ENCODE results near the gene LRCH1. TPM values are rescaled to one million over a fixed set of nuclear protein-coding genes. Genes with fewer than 3 reads are reported as not detected.
A peak's percentile ranks its signal among the peaks of the same experiment; 100 is the strongest.

Gene LRCH1
- total and polyA plus RNA-seq, 2 experiments from 2014 or later, result 3.9 to 9.2 TPM

DNA sequence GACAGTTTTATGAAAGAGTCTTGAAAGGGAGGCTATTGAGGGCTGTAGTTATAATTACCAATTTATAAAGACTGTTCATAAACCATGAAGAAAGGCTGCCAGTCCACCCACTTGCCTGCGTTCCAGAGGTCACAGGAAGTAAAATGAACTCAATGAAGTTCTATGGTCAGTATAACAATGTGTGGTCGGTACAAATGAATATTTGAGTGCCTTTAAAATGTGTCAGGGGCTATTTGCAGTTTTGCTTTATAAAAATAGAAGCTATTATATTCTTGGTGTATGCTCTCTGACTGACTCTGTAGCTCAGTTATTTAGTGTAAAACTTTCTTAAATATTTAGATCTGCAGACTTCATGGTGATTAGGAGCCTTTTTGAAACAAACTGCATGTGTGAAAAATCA, 197.0 kb downstream of the LRCH1 start (continued):
- TF ChIP-seq, protein P1, sequence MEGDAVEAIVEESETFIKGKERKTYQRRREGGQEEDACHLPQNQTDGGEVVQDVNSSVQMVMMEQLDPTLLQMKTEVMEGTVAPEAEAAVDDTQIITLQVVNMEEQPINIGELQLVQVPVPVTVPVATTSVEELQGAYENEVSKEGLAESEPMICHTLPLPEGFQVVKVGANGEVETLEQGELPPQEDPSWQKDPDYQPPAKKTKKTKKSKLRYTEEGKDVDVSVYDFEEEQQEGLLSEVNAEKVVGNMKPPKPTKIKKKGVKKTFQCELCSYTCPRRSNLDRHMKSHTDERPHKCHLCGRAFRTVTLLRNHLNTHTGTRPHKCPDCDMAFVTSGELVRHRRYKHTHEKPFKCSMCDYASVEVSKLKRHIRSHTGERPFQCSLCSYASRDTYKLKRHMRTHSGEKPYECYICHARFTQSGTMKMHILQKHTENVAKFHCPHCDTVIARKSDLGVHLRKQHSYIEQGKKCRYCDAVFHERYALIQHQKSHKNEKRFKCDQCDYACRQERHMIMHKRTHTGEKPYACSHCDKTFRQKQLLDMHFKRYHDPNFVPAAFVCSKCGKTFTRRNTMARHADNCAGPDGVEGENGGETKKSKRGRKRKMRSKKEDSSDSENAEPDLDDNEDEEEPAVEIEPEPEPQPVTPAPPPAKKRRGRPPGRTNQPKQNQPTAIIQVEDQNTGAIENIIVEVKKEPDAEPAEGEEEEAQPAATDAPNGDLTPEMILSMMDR (conservative IDR thresholded peaks at IDR 0.05; ENCODE audit: low read depth in 2 of 2), result no peak

DNA sequence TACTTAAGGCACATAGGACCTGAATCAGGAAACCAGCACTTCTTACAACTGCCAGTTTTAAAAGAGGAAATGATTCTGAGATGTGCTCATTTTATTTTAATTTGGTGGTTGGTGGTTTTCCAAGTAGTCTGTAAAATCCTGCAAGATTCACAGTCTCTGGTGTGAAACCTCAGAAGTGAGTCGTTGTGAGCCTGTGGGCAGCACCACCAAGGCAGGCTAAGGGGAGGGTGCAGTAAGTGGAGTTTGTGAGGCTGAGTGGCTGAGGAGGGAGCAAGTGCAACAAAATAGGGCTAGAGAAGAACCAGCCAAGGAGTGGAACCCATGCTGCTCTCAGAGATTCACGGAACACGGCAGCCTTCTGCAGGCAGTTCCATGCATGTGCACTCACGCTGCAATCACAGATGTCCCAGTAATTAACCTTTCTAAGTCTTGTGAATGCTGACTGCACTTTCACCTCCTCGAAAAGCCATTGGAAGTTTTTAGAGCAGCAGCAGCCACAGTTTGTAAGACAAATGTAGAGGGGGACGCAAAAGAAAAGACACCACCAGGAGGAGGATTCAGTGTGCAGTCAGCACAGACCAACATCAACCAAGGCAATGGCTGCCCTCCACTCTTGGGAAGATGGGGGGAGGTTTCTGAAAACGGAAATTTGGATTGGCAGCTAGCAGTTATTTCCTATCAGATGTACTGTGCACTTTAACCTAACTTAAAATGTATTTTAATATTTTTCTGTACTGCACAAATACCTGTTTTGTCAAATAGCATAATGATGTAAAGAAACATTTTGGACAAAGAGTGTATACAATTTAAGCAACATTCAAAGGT, 199.1 kb downstream of the LRCH1 start:
- ATAC-seq, result peak; percentile 46; the same call in 2 of the 3 replicates
- no peak overlapping the region for H3K27ac Mint-ChIP-seq

DNA sequence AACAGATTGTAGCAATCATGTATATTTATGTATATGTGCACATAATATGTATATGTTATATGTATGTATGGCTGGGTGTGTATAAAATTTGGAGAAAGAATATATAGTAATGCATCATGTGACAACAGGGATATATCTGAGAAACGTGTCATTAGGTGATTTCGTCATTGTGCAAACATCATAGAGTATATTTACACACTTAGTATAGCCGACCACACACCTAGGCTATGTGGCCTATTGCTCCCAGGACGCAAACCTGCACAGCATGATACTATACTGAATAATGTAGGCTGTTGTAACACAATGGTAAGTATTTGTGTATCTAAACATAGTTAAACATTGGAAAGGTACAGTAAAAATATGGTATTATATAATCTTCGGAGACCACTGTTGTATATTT, 200.2 kb downstream of the LRCH1 start:
- no peaks in the 10 kb centered on the region for H3K27me3 ChIP-seq (ENCODE audit: insufficient read depth)
- no peak overlapping the region for H3K4me2 ChIP-seq
- no peaks in the 10 kb centered on the region for H3K4me1 ChIP-seq (ENCODE audit: insufficient read depth)
- H3K79me2 ChIP-seq (replicated peaks; ENCODE audit: insufficient read depth), result no peaks in the 10 kb centered on the region
- no peaks in the 10 kb centered on the region for H3F3A ChIP-seq (replicated peaks; ENCODE audit: low read depth)
- H3K4me3 Mint-ChIP-seq, result no peak overlapping the region
- TF ChIP-seq, protein P1 (conservative IDR thresholded peaks at IDR 0.05; ENCODE audit: low read depth in 2 of 2), result no peak
- TF ChIP-seq CREB1 (CRISPR knock-in tag; IDR thresholded peaks at IDR 0.05; ENCODE audit: low read depth), result no peak
- no peak for TF ChIP-seq ZNF114 (CRISPR knock-in tag; IDR thresholded peaks at IDR 0.05)
- ATAC-seq (no peak), DNase-seq (ENCODE audit: low spot score) (no peak)
- no peaks in the 10 kb centered on the region for H3K9me2 ChIP-seq (ENCODE audit: insufficient read depth)
- H3K27me3 Mint-ChIP-seq (ENCODE audit: insufficient read depth, low read depth, poor library complexity), result peaks cover 1% of the 10 kb centered on the region
- H3K36me3 Mint-ChIP-seq (ENCODE audit: low read depth), result peaks cover 4% of the 10 kb centered on the region; the same call in 2 of the 3 replicates
- H3K4me3 ChIP-seq, result no peak overlapping the region
- H3K27ac ChIP-seq (ENCODE audit: low read depth), result no peak overlapping the region
- no peaks in the 10 kb centered on the region for H4K20me1 ChIP-seq (replicated peaks; ENCODE audit: insufficient read depth)
- H3K9me3 Mint-ChIP-seq, result no peaks in the 10 kb centered on the region
- no peak overlapping the region for H3K27ac Mint-ChIP-seq
- H3K4me1 Mint-ChIP-seq, result peaks cover 11% of the 10 kb centered on the region; the same call in 2 of the 3 replicates
- no peaks in the 10 kb centered on the region; the same call in 1 of the 2 replicates for H3K36me3 ChIP-seq (ENCODE audit: insufficient read depth)
- no peak overlapping the region for H2AFZ ChIP-seq

More for the DNA sequence above, 199.1 kb downstream of the LRCH1 start:
- Histone ChIP-seq H3K4me2 (no peak overlapping the region), H2AFZ (no peak overlapping the region), H3K9me2 (ENCODE audit: insufficient read depth) (no peaks in the 10 kb centered on the region), H3K36me3 (ENCODE audit: insufficient read depth) (no peaks in the 10 kb centered on the region; the same call in 1 of the 2 replicates), H3K79me2 (replicated peaks; ENCODE audit: insufficient read depth) (no peaks in the 10 kb centered on the region), H3K4me3 (no peak overlapping the region), H4K20me1 (replicated peaks; ENCODE audit: insufficient read depth) (no peaks in the 10 kb centered on the region), H3F3A (replicated peaks; ENCODE audit: low read depth) (no peaks in the 10 kb centered on the region), H3K27me3 (ENCODE audit: insufficient read depth) (no peaks in the 10 kb centered on the region), H3K4me1 (ENCODE audit: insufficient read depth) (no peaks in the 10 kb centered on the region), H3K27ac (ENCODE audit: low read depth) (no peak overlapping the region)
- peak; percentile 13 for DNase-seq (ENCODE audit: low spot score)
- no peaks in the 10 kb centered on the region for H3K27me3 Mint-ChIP-seq (ENCODE audit: insufficient read depth, low read depth, poor library complexity)
- H3K4me3 Mint-ChIP-seq, result no peak overlapping the region
- peaks cover 9% of the 10 kb centered on the region for H3K4me1 Mint-ChIP-seq
- H3K9me3 Mint-ChIP-seq, result no peaks in the 10 kb centered on the region
- TF ChIP-seq CREB1 (CRISPR knock-in tag; IDR thresholded peaks at IDR 0.05; ENCODE audit: low read depth), result no peak
- TF ChIP-seq, protein P1 (conservative IDR thresholded peaks at IDR 0.05; ENCODE audit: low read depth in 2 of 2), result 0 out of 4 replicates have a peak, but pooled peaks of 1 of the 2 experiments have one; percentile 16
- peaks cover 4% of the 10 kb centered on the region; the same call in 2 of the 3 replicates for H3K36me3 Mint-ChIP-seq (ENCODE audit: low read depth)
